H1 (cell line): ENCODE data around the gene IGF2R. TPM values are rescaled to one million over a fixed set of nuclear protein-coding genes. Genes with fewer than 3 reads are reported as not detected.

Source experiments
- BACH1 ChIP-seq: IDR thresholded peaks from 2 replicates; pipeline ENCODE4 v1.6.1; 2012; ENCODE audit warnings: low read length, improper control_type of control experiment
- CHD2 ChIP-seq: IDR thresholded peaks from 2 replicates; pipeline ENCODE4 v1.6.1; 2012; ENCODE audit warnings: low read length, improper control_type of control experiment
- CHD7 ChIP-seq: fragments of 300-600 bp; sonication (generic); IDR thresholded peaks from 2 replicates; pipeline ENCODE4 v1.7.1; 2012; ENCODE audit warnings: low read length, moderate library complexity, mild to moderate bottlenecking, inconsistent platforms; ENCODE audit not compliant: insufficient replicate concordance
- RFX5 ChIP-seq: IDR thresholded peaks from 2 replicates; pipeline ENCODE4 v1.6.1; 2011; ENCODE audit warnings: low read depth, low read length, improper control_type of control experiment, borderline replicate concordance
- polyA plus RNA-seq, 7 experiments: library from polyadenylated mRNA; depleted of rRNA in 3 of 7; stranded (reverse) in 5 of 7; unstranded in 2 of 7; fragments of >200 nt in 5 of 7; fragments of 200-250 nt in 2 of 7; gene quantifications; 1 replicate in 5 of 7; 2 replicates in 1 of 7; 4 replicates in 1 of 7; pipeline versions ENCODE4 v1.2.1 to v1.2.3, GENCODE V29; 2011 to 2013; ENCODE audit warnings: missing spikeins in 2 of 7, mixed read lengths in 2 of 7
- total RNA-seq: library from RNA; stranded (reverse); fragmentation: NEBNext Ultra II Directional; extraction: Animal tissue kit (Norgen Biotek cat#: 25700); gene quantifications from 2 replicates; pipeline ENCODE4 v1.2.1, GENCODE V29; 2021

IGF2R gene
- total and polyA plus RNA-seq, 2 of the 8 experiments (the other 6 are each of a cell fraction or from before 2014, with no cell fraction given) = 20.6 to 74.1 TPM

- TF ChIP-seq RFX5 (no peak), CHD7 (no peak), BACH1 (no peak), CHD2 (no peak)
Observed at GRCh38 chr6:159973951-159974350, 5.1 kb downstream of the IGF2R start (continued).
